Caco-2 (cell line): ENCODE measurements around the gene KLK7. TPM values are rescaled to one million over a fixed set of nuclear protein-coding genes. Genes with fewer than 3 reads are reported as not detected.

Experiments
- BruUV-seq: library from RNA; stranded (reverse); fragments of 400-500 nt; replicated peaks from 2 replicates; lab custom pipeline; 2021; lab: Mats Ljungman, UMichigan
- CTCF ChIA-PET: fragments of 300-600 bp; sonication (Branson Sonifier 250); formaldehyde crosslinking; loops from one replicate; lab custom pipeline; 2022; ENCODE audit warnings: antibody characterized with exemption; lab: Charles Lee
- POLR2A ChIA-PET: fragments of 300-600 bp; sonication (Branson Sonifier 250); formaldehyde crosslinking; loops from one replicate; lab custom pipeline; 2022; ENCODE audit warnings: antibody characterized with exemption; lab: Charles Lee
- DNase-seq, 2 experiments: peaks; one replicate each; pipeline versions ENCODE4 v3.0.0 to v3.0.0-alpha.2; 2020 to 2022
- H3K27me3 ChIP-seq: replicated peaks from 2 replicates; pipeline ENCODE4 v1.6.0; 2011; ENCODE audit warnings: low read length; ENCODE audit not compliant: control insufficient read depth, insufficient read depth
- H3K36me3 ChIP-seq: 2 replicates; pipeline ENCODE4 v1.5.1; 2011; ENCODE audit warnings: low read length; ENCODE audit not compliant: control insufficient read depth, insufficient read depth
- H3K4me1 ChIP-seq: fragments of 250-450 bp; sonication (Bioruptor Pico); 2 replicates; pipeline ENCODE4 v1.5.1; 2020; ENCODE audit warnings: mild to moderate bottlenecking
- H3K4me3 ChIP-seq: 2 replicates; pipeline ENCODE4 v1.5.1; 2011; ENCODE audit warnings: low read depth, mild to moderate bottlenecking, control low read depth, low read length
- H3K9me3 ChIP-seq: fragments of 250-450 bp; sonication (Bioruptor Pico); 2 replicates; pipeline ENCODE4 v1.5.1; 2020; ENCODE audit warnings: mild to moderate bottlenecking, moderate library complexity
- H3K27ac Mint-ChIP-seq: one replicate; pipeline ENCODE4 v1.8.0; 2022; ENCODE audit warnings: mixed read lengths; ENCODE audit not compliant: unreplicated experiment
- H3K27me3 Mint-ChIP-seq: one replicate; pipeline ENCODE4 v1.8.0; 2022; ENCODE audit warnings: mixed read lengths; ENCODE audit not compliant: insufficient read depth, unreplicated experiment
- H3K36me3 Mint-ChIP-seq: one replicate; pipeline ENCODE4 v1.8.0; 2022; ENCODE audit warnings: mild to moderate bottlenecking, mixed read lengths; ENCODE audit not compliant: insufficient read depth, unreplicated experiment
- H3K4me1 Mint-ChIP-seq: one replicate; pipeline ENCODE4 v1.8.0; 2022; ENCODE audit warnings: low read depth, mixed read lengths; ENCODE audit not compliant: unreplicated experiment
- H3K4me3 Mint-ChIP-seq: one replicate; pipeline ENCODE4 v1.8.0; 2022; ENCODE audit warnings: mild to moderate bottlenecking, moderate library complexity, mixed read lengths; ENCODE audit not compliant: unreplicated experiment
- H3K9me3 Mint-ChIP-seq: one replicate; pipeline ENCODE4 v1.8.0; 2022; ENCODE audit warnings: mixed read lengths; ENCODE audit not compliant: unreplicated experiment
- intact Hi-C: fragments of 100-400 bp; cut with micrococcal nuclease; formaldehyde crosslinking; loops from one replicate; pipeline ENCODE4 v1.10.0; 2022; ENCODE audit not compliant: unreplicated experiment
- total RNA-seq: library from RNA; stranded (reverse); gene quantifications from 2 replicates; pipeline ENCODE4 v1.2.3, GENCODE V29; 2022
- TF ChIP-seq, protein P1 (sequence below), 2 experiments: fragments of 200-600 bp in 1 of 2; IDR thresholded peaks; 1 replicate in 1 of 2; 2 replicates in 1 of 2; pipeline versions ENCODE4 v1.5.1 to v1.8.0; 2011 to 2022; ENCODE audit warnings: antibody characterized with exemption in 1 of 2, control low read depth in 1 of 2, inconsistent platforms in 1 of 2, low read depth in 1 of 2, low read length in 1 of 2, mild to moderate bottlenecking in 1 of 2, moderate library complexity in 1 of 2; ENCODE audit not compliant: insufficient read depth in 1 of 2, severe bottlenecking in 1 of 2, unreplicated experiment in 1 of 2

The KLK7 gene
- total RNA-seq, 1 experiment from 2014 or later, result not detected

DNA sequence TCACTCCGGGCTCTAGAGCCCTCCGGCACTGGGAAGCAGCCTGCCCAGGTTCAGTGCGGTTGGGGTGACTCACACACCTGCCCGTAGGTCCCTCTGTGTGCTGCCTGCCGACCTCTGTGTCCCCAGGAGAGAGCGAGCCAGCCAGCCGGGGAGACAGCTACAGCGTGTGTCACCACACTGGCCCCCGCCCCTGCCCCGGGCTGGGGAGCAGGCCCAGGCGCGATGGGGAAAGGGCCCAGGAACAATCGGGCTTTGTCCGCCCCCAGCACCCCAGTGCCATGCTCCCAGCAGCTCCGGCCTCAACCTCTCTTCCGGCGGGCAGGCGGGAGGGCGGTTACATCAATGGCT is 14.3 kb downstream of the KLK7 start, which contains the start of gene KLK6:
KLK6 (minus strand) TSS at position 179 of the 348 bp plus-strand sequence. CDS start 1,487 bp downstream, outside the sequence.
- no peak within 1 kb of the TSS for H3K4me3 ChIP-seq
- H3K36me3 ChIP-seq, result no peaks in the 10 kb centered on the region
- H3K9me3 Mint-ChIP-seq, result no peaks in the 10 kb centered on the region
- H3K9me3 ChIP-seq, result no peaks in the 10 kb centered on the region
- H3K4me1 Mint-ChIP-seq, result no peaks in the 10 kb centered on the region
- ChIA-PET POLR2A (no interaction called here), CTCF (no interaction called here)
- no TSS peak for BruUV-seq
- H3K36me3 Mint-ChIP-seq, result peaks cover 5% of the 10 kb centered on the region
- TF ChIP-seq, protein P1, sequence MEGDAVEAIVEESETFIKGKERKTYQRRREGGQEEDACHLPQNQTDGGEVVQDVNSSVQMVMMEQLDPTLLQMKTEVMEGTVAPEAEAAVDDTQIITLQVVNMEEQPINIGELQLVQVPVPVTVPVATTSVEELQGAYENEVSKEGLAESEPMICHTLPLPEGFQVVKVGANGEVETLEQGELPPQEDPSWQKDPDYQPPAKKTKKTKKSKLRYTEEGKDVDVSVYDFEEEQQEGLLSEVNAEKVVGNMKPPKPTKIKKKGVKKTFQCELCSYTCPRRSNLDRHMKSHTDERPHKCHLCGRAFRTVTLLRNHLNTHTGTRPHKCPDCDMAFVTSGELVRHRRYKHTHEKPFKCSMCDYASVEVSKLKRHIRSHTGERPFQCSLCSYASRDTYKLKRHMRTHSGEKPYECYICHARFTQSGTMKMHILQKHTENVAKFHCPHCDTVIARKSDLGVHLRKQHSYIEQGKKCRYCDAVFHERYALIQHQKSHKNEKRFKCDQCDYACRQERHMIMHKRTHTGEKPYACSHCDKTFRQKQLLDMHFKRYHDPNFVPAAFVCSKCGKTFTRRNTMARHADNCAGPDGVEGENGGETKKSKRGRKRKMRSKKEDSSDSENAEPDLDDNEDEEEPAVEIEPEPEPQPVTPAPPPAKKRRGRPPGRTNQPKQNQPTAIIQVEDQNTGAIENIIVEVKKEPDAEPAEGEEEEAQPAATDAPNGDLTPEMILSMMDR (IDR thresholded peaks at IDR 0.05; ENCODE audit: insufficient read depth in 1 of 2, low read depth in 1 of 2, low read length in 1 of 2, severe bottlenecking in 1 of 2, unreplicated experiment in 1 of 2), result no peak
- no peak for DNase-seq
- peaks cover 11% of the 10 kb centered on the region; the same call in 1 of the 2 replicates for H3K4me1 ChIP-seq
- no peak within 1 kb of the TSS for H3K4me3 Mint-ChIP-seq
- intact Hi-C loops, result no loop called here
- H3K27ac Mint-ChIP-seq, result no peak within 1 kb of the TSS
- H3K27me3 Mint-ChIP-seq, result no peaks in the 10 kb centered on the region
- H3K27me3 ChIP-seq, result no peaks in the 10 kb centered on the region

DNA sequence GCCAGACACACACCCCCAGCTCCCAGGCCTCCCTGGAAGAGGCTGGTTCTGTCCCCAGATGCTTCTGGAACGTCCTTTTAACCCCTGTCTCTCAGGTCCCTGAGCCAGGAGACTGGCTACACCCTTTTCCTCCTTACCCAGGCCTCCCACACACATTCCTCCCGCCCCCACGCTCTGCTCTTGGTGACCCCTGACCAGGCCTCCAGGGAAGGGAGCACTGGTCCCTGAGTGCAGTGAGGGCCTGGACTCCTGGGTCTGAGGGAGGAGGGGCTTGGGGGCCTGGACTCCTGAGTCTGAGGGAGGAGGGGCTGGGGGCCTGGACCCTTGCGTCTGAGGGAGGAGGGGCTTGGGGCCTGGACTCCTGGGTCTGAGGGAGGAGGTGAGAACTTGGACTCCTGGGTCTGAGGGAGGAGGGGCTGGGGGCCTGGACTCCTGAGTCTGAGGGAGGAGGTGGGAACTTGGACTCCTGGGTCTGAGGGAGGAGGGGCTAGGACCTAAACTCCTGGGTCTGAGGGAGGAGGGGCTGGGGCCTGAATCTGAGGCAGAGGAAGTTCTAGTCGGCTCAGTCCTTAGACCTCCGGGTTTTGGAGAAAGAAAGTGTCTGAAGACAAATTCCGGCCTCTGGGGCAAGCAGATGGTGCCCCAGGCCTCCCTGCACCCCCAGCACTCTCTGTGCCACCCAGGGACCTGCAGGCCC is 14.9 kb downstream of the KLK7 start:
- H3K4me3 ChIP-seq, result no peak overlapping the region
- BruUV-seq, result no TSS peak
- peaks cover 11% of the 10 kb centered on the region; the same call in 1 of the 2 replicates for H3K4me1 ChIP-seq
- Mint-ChIP-seq H3K36me3 (peaks cover 5% of the 10 kb centered on the region), H3K27ac (no peak overlapping the region), H3K4me1 (no peaks in the 10 kb centered on the region), H3K9me3 (no peaks in the 10 kb centered on the region), H3K4me3 (no peak overlapping the region), H3K27me3 (peaks cover 3% of the 10 kb centered on the region)
- peak in 1 of 2 experiments; percentile 67 for DNase-seq
- H3K27me3 ChIP-seq, result no peaks in the 10 kb centered on the region
- intact Hi-C loops, result no loop called here
- ChIA-PET POLR2A (no interaction called here), CTCF (no interaction called here)
- TF ChIP-seq, protein P1 (IDR thresholded peaks at IDR 0.05; ENCODE audit: insufficient read depth in 1 of 2, low read depth in 1 of 2, low read length in 1 of 2, severe bottlenecking in 1 of 2, unreplicated experiment in 1 of 2), result no peak
- H3K9me3 ChIP-seq, result no peaks in the 10 kb centered on the region
- no peaks in the 10 kb centered on the region for H3K36me3 ChIP-seq

GRCh38 chr19:50967929-50968715 is 15.6 kb downstream of the KLK7 start:
- intact Hi-C loops, result no loop called here
- Mint-ChIP-seq H3K27ac (no peak overlapping the region), H3K4me1 (no peaks in the 10 kb centered on the region), H3K36me3 (peaks cover 2% of the 10 kb centered on the region), H3K9me3 (peaks cover 1% of the 10 kb centered on the region), H3K27me3 (peaks cover 3% of the 10 kb centered on the region), H3K4me3 (no peak overlapping the region)
- Histone ChIP-seq H3K4me1 (peaks cover 11% of the 10 kb centered on the region; the same call in 1 of the 2 replicates), H3K9me3 (no peaks in the 10 kb centered on the region), H3K27me3 (no peaks in the 10 kb centered on the region), H3K4me3 (no peak overlapping the region), H3K36me3 (no peaks in the 10 kb centered on the region)
- no peak for DNase-seq
- ChIA-PET POLR2A (no interaction called here), CTCF (no interaction called here)
- BruUV-seq, result no TSS peak
- TF ChIP-seq, protein P1 (IDR thresholded peaks at IDR 0.05; ENCODE audit: insufficient read depth in 1 of 2, low read depth in 1 of 2, low read length in 1 of 2, severe bottlenecking in 1 of 2, unreplicated experiment in 1 of 2), result no peak
